Measurements from ENCODE around the gene PCDHA6.

- TF ChIP-seq CTCF (IDR thresholded peaks at IDR 0.05) (no peak), POLR2A (IDR thresholded peaks at IDR 0.05) (no peak)
Measured at GRCh38 chr5:140802781-140803271, 24.9 kb upstream of the PCDHA6 start.

Measured in tibial nerve (tissue), 3 donors.